Hypothalamus (tissue), 51 donors: Measurements from ENCODE around the gene AHRR.

Source experiments
- DNase-seq, 51 donors: peaks; one replicate each; lab custom pipeline; 2025; lab: John Stamatoyannopoulos, UW

The AHRR gene

DNA sequence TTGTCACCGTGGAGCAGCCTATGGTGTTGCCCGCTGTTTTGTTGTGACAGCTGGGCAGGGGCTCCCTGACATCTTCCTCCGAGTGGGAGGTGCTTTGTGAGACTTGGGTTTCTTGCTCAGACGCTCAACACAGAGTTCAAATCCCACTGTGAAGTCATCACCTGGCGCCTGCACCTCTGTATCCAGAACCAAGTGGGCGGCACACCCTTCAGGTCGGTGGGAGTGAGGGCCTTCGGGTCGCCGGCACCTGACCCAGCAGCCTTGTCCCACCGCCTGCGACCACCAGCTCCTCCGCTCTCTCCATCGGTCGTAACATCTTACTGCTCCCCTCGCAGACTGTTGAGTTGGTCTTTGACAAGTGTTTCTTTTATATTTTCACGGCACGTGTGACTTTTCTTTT lies 83.9 kb downstream of the AHRR start:
- DNase-seq = no peak

DNA sequence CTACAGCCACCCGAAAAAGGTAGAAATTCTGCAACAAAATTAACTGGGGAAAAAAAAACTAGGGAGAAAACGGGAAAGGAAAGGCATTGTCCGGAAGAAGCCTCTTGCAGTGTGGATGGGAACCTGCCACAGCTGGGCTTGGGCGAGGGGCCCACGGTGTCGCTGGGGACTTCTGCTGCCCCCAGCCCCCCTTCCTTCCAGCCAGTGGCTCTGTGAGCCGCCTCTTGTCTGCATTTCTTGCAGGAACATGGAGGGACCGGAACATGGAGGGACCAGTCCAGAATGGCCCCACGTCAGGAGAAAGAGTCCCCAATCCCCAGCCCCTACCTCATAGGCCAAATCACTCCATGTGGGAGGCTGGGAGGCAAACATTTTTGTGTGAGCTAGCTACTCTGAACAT lies 84.5 kb downstream of the AHRR start:
- no peak for DNase-seq

DNA sequence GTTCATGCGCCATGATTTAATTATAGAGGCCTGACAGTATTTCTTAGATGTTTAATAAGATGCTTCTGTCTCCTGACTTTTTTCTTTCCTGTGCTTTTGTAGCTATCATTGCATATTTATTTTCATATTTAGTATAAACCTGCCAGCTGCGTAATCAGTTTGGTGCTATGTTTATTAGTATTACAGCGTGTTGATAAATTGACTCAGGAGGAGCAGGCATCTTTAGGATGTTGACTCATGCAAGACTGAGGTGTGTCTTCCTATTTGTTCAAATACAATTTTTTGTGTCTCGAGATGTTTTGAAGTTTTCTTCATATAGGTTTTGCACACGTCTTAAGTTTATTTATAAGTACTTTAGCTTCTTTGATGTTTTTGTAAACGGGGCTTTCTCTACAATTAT lies 85.5 kb downstream of the AHRR start:
- no peak for DNase-seq

DNA sequence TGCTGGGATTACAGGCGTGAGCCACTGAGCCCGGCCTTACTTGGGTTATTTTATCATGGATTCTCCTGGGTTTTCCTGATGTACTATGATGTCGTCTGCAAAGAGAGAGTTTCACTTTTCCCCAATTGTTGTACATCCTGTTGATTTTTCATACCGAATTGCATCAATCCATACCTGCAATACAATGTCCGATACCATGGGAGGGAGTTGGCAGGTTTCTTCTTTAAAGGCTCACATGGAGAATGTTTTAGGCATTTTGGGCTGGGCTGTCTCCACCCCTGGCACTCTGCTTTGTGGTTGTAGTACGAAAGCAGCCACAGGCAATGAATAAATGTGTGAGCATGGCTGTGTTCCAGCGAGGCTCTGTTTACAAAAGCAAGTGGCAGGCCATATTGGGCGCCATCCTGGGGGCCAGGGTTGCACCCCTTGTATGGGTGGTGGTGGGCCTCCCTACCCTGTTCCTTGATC lies 86.3 kb downstream of the AHRR start:
- no peak for DNase-seq

DNA sequence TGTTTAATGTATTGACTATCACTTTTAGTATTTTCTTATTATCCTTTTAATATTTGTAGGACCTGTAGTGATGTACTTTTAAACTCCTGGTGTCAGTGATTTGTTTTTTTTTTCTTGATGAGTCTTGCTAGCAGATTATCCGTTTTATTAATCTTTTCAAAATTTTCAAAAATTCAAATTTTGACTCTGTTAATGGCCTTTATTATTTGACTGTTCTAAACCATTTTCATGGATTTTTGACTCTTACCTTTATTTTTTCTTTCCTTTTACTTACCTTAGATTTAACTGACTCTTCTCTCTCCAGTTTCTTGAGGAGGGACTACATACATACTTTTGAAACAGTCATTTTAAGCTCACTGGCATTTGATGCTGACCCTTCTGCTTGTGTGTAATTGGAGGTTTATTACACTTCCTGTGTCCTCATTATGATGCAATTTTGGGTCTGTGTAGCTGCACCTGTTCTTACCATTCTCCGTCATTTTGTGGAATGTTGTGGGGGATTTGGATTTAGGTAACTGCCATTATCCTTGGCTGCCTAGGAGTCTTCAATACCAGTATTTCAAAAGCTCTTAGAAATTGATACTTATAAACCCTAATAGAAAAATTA lies 89.5 kb downstream of the AHRR start:
- DNase-seq = no peak

DNA sequence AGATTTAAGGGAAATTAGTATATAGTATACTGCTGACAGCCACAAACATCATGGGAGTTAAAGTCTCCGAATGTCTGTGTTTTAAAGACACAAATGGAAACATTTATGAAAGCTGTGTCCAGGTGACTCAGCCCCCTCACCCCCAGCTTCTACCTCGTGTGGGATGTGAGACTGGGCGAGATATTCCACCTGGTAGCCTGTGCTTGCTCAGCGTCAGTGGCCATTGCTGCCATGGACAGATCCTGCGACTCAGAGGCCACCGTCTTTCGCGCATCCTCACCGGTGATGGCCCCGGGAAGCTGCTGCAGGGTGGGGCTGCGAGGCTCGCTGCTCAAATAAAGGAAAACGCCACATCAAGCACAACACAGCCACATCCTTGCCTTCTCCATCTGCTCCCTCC lies 90.2 kb downstream of the AHRR start:
- no peak for DNase-seq

DNA sequence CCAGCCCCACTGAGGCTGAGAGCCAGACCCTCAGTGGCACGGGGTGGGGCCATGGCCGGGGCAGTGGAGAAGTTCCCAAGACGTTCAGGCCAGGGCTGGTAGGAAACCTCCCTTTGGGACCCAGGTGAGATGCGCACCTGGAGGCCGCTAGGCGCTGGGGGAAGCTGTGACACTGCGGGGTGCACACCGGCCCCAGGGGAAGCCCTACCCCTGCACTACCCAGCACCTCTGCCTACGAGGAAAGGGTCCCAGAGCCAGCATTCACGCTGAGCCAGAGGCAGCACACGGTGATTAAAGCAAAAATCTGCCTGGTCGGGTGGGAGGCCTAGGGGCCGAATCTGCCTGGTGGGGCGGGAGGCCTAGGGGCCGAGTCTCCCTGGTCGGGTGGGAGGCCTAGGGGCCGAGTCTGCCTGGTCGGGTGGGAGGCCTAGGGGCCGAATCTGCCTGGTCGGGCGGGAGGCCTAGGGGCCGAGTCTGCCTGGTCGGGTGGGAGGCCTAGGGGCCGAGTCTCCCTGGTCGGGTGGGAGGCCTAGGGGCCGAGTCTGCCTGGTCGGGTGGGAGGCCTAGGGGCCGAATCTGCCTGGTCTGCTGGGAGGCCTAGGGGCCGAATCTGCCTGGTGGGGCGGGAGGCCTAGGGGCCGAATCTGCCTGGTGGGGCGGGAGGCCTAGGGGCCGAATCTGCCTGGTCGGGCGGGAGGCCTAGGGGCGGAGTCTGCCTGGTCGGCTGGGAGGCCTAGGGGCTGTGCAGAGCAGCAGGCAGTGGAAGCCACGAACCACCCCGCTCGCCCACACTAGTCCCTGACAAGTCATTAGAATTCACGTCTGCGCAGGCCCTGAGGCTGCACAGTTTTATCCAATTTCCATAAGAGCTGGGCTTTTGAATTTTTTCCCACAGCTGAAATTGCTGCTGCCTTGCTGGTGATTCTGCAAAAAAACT lies 93.7 kb downstream of the AHRR start:
- peak in 7 of 51 donors; percentile 14 to 54 (median 37) for DNase-seq

DNA sequence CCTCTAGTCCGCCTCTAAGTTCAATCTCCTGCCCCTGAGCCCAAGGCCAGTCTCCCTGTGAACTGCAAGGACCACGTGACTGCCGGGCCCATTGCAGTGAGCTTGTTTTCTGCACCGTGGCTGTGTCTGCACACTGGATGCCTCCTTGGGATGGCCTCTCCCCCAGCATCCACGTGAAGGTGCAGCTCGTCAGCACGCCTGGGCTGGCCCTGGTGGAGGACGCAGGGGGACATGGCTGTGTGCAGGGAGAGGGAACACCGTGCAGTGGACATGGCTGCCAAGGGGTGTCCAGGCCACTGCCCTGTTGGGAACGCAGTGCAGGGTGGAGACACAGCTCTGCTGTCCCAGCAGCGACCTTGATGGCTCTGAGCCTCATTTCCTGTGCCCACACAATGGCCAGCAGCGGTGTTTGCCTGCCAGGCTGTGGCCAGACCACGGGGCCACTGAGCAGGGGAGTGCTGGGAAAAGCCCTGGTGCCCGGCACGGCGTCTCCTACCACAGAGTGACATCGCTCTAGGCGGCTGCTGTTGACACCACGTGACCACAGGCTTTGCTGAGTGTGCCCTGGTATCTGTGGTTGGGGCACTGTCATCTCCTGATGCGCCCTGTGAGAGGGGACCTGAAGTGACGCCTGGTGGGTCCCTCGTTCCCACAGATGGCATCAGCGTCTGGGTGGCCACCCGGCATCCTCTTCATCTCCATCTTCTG lies 94.6 kb downstream of the AHRR start:
- no peak for DNase-seq

DNA sequence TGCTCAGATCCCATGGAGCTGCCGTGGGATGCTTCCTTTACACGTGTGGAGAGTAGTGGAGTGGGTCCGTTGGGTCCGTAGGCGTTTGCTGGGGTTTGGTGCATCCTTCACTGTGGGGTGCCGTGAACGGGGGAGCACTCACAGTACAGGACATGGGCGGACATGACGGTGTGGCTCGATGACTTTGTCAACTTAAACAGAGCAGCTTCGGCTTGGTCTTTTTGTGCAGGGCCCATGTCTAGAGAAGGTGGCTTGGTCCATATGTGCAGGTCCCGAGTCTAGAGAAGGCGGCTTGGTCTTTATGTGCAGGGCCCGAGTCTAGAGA lies 95.1 kb downstream of the AHRR start:
- DNase-seq = no peak

DNA sequence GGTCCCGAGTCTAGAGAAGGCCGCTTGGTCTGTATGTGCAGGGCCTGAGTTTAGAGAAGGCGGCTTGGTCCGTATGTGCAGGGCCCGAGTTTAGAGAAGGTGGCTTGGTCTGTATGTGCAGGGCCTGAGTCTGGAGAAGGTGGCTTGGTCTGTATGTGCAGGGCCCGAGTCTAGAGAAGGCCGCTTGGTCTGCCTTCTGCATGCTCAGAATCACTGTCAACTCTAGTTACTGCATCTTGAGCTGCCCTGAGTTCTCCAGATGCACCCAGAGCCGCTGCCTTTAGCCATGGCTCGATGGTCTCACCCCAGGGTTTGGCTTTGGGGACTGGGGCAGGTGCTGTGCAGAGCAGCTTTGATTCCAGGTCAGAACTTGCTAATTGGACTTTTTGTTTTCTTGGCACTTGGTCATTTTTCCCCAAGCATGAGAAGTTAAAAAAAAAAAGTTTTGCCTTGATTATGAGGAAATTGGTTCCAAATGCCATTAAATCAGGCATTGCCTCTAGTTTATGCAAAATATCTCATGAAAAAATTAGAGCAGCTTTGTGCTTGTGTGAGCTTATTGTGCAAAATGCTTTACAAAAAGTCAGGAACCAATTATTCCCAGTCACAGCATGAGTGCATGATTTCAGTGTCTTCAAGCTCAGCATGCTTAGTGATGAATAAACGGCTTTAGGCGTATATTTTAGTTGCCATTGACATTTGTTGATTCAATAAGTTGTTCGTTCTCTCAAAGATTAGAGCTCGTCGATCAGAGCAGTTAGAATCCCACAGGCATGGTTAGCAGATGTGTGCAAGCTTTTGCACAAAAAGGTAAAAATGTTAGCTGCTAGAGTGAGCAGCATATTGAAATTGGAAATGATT lies 96.0 kb downstream of the AHRR start:
- no peak for DNase-seq

DNA sequence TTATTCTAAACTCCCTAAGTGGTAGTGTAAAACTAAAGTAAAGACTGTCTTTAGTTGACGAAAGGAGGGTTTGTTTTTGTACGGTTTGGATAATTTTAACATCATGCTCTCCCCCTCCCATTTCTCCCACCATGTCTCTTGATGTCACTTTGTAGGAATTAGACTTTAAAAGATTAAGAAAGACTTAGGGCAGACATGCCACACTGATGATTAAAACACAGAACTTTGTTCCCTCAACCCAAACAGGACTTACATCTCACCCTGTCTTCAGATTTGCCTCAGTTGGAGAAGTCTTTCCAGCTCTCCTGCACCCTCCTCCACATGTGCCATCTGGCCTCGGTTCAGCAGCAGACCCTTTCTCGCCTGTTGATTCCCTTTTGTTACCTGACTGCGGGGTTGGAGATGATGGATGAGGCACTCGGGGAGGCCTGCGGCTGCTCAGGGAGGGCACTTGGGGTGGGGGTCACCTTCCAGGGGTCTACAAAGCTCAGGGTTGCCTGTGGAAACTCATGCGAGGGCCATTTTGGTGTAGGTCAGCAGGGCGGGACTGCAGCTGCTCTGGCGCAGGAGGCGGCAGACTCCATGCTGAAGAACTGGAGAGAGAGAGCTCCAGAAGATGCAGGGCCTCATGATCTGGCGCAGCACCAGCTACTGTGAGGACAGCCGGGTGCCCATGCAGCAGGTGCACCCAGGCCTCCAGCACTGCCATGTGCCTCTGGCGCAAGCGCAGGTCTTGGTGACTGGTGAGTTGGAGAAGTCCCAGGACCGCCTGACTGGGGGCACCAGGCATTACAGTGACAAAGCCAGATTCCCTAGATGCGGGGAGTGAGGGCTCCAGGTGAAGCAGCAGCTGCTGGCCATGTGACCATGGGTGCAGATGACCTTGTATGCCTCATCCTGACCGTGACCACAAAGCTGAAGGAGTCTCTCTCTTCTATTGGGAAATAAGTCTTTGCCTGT lies 96.9 kb downstream of the AHRR start:
- no peak for DNase-seq

DNA sequence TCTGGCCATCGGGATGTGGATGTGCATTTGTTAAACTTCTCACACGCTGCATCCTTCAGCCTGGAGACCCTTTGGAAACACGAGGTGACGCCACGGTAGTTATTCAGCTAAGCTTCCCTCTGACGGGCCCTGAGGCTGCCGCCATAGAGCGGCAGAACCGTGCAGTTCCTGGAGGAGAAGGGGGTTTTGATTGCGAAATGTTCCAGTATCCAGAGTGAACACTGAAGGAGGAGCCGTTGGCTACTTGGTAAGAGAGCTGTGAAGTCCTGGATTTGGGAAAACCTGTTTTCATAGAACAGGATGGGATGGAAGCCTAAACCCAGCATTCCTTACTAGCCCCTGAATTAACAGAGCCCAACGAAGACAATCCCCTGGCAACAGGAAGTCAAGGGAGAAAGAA lies 98.5 kb downstream of the AHRR start:
- DNase-seq = no peak

DNA sequence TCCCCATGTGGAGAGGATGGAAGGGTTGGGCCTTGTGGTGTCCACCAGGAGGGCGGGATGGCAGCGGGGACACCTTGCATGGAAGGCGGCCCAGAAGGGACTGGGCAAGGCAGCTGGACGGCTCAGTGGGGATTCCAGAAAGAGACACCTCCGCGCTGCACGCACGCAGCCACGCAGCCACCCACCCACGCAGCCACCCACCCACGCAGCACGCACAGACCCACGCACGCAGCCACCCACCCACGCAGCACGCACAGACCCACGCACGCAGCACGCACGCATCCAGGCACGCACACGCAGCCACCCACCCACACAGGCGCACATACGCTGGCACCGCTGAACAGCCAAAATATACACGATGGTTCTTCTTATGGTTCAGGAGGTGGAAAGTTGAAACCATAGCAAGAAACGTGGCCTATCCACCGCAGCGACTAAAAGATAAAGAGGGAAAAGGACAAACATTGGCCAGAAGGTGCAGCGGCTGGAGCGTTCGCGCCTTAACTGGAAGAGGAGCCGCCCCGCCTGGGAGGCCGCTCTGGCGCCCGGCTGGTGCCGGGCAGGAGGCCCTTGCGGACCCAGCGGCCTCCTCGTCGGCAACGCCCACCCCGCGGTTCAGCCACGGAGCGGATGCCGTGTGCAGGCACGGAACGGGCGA lies 99.2 kb downstream of the AHRR start:
- no peak for DNase-seq

DNA sequence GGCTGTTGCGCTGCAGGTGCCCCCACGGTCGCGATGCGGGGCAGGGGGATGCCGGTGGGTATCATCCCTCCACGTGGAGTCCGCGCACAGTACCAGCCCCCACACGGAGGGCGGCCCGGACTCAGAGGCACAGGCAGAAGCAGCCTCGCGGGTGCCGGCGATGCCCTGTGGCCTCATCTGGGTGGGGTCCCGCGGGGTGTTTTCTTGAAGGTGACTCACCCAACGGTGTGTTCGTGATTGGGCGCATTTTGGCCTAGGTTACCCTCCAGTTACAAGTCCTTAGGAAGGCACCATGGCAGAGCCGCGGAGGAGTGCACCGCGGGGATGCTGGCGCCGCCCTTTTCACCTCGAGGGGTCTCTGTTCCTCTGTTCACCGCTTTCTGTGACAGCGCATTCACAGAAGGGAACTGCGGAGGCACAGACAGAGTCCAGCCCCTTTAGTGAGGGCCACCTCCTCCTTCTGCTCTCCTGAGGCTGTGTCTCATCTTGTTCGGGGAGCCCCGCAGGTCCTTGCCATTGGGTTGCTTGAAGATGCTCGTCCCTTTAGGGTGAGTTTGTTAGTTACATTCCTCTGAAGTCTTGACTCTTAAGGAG lies 99.9 kb downstream of the AHRR start:
- DNase-seq = no peak

DNA sequence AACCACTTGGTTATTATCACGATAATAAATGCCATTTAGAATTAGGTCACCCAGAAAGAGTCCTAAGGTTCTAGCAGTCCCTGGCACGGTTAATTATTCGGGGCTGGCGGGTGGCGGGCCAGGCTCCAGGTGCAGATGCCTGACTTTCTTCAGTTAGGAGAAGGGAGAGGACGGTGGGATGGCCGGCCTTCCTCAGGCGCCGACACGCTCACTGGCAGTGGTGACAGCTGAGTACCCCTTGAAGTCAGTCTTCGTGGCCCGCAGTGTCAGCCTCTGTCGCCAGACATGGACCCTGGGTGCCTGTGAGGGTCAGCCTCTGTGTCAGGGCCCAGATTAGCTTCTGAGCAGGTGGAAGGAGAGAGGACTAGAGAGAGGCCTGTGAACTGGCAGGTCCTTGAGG lies 100.4 kb downstream of the AHRR start:
- DNase-seq = no peak

DNA sequence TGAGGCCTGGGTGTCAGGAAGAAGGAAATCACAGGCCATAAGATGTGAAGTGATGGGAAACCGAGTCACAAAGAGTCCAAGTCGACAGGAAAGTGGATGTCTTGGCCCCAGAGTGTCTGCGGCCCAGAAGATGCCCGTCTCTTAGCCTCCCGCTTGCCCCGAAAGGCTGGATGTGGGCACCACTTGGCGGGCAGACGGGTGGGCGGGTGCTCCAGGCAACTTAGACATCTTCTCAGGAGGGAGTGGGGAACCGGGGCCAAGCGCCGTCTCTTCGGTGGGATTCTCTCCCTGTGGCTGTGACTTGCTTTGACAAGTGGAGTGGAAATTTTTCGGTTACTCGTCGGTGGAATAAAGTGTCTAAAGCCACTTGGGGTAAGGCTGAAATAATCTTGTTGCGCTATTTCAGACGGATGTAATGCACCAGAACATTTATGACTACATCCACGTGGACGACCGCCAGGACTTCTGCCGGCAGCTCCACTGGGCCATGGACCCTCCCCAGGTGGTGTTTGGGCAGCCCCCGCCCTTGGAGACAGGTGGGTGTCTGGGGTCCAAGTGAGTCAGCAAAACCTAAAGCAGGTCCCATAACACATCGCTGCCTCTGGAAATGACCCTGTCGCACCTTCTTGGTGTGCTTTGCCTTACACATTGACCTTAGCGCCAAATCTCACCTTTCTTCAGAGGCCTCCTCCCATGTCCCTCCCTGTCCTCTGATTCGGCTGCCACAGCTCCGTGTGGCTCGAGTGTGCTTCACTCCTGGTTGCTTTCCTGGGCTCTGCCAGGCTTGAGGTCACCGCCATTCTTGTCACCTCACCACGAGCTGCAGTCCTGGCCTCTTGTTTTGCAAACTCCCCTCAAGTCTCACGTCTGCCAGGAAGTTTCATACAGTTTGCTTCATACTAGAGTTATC lies 101.1 kb downstream of the AHRR start:
- no peak for DNase-seq

DNA sequence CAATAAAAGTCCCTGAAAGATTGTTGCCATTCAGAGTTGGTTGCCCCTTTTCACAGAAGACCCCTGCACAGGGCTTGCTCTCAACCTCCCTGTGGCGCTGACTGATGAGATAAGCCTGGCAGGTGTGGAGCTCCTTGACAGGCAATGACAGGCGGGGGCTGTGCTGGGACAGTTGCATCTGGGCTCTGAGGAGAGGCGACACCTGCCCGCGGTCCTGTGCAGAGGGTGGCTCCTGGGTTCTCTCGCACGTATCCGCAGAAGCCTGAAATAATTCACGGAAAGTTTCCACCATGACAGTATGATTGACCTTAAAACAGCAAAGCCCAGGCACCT lies 101.7 kb downstream of the AHRR start:
- no peak for DNase-seq
